Measurements from ENCODE around the gene KLHL22. TPM values are rescaled to one million over a fixed set of nuclear protein-coding genes. Genes with fewer than 3 reads are reported as not detected.

The KLHL22 gene
- polyA plus RNA-seq, 1 experiment: 30.2 TPM

GRCh38 chr22:20406686-20407408, 88.7 kb downstream of the KLHL22 start:
- H3K4me3 ChIP-seq (ENCODE audit: low read depth, low read length): no peak overlapping the region
- DNase-seq (ENCODE audit: low read depth, low spot score): no peak
- CTCF ChIA-PET: interaction anchor here (3.7 kb wide), 1 partner anchor 11 kb away, joined by 23 read pairs; no protein-coding TSS in a partner anchor
- POLR2A ChIA-PET: no interaction called here
- no peak overlapping the region for H3K27ac ChIP-seq (ENCODE audit: low read depth, low read length)
- TF ChIP-seq CTCF (IDR thresholded peaks at IDR 0.05; ENCODE audit: low read depth, low read length): no peak
- no peaks in the 10 kb centered on the region for H3K27me3 ChIP-seq (ENCODE audit: control insufficient read depth, insufficient read depth, low read length)
- no peaks in the 10 kb centered on the region for H3K9me3 ChIP-seq (ENCODE audit: control insufficient read depth, insufficient read depth, low read length)

GRCh38 chr22:20405931-20406685, 89.5 kb downstream of the KLHL22 start:
- no peak overlapping the region for H3K27ac ChIP-seq (ENCODE audit: low read depth, low read length)
- H3K27me3 ChIP-seq (ENCODE audit: control insufficient read depth, insufficient read depth, low read length): no peaks in the 10 kb centered on the region
- no peak for DNase-seq (ENCODE audit: low read depth, low spot score)
- POLR2A ChIA-PET: no interaction called here
- H3K9me3 ChIP-seq (ENCODE audit: control insufficient read depth, insufficient read depth, low read length): no peaks in the 10 kb centered on the region
- no peak overlapping the region for H3K4me3 ChIP-seq (ENCODE audit: low read depth, low read length)
- TF ChIP-seq CTCF (IDR thresholded peaks at IDR 0.05; ENCODE audit: low read depth, low read length): no peak
- CTCF ChIA-PET: interaction anchor here (3.7 kb wide), 1 partner anchor 12 kb away, joined by 23 read pairs; no protein-coding TSS in a partner anchor

- CTCF ChIA-PET: interaction anchor here (3.7 kb wide), 1 partner anchor 13 kb away, joined by 23 read pairs; no protein-coding TSS in a partner anchor
- DNase-seq (ENCODE audit: low read depth, low spot score): no peak
- H3K27me3 ChIP-seq (ENCODE audit: control insufficient read depth, insufficient read depth, low read length): no peaks in the 10 kb centered on the region
- no peak for TF ChIP-seq CTCF (IDR thresholded peaks at IDR 0.05; ENCODE audit: low read depth, low read length)
- H3K4me3 ChIP-seq (ENCODE audit: low read depth, low read length): no peak overlapping the region
- POLR2A ChIA-PET: no interaction called here
- H3K27ac ChIP-seq (ENCODE audit: low read depth, low read length): no peak overlapping the region
- no peaks in the 10 kb centered on the region for H3K9me3 ChIP-seq (ENCODE audit: control insufficient read depth, insufficient read depth, low read length)
These were observed 90.2 kb downstream of the KLHL22 start for GRCh38 chr22:20405291-20405930.

GRCh38 chr22:20404881-20405280, 90.7 kb downstream of the KLHL22 start:
- ChIA-PET POLR2A (no interaction called here), CTCF (interaction anchor here (0.6 kb wide), 1 partner anchor 13 kb away, joined by 3 read pairs; no protein-coding TSS in a partner anchor)

More at GRCh38 chr22:20404881-20405280, 90.7 kb downstream of the KLHL22 start:
- H3K4me3 ChIP-seq (ENCODE audit: low read depth, low read length): no peak overlapping the region
- H3K9me3 ChIP-seq (ENCODE audit: control insufficient read depth, insufficient read depth, low read length): no peaks in the 10 kb centered on the region
- no peaks in the 10 kb centered on the region for H3K27me3 ChIP-seq (ENCODE audit: control insufficient read depth, insufficient read depth, low read length)
- no peak for DNase-seq (ENCODE audit: low read depth, low spot score)
- TF ChIP-seq CTCF (IDR thresholded peaks at IDR 0.05; ENCODE audit: low read depth, low read length): no peak
- H3K27ac ChIP-seq (ENCODE audit: low read depth, low read length): no peak overlapping the region

Measured in AG04450 (cell line).